Mesodermal cell (in vitro differentiated cells): ENCODE measurements around the gene NKX1-1.

Experiments used
- H3K27ac ChIP-seq: 2 replicates; pipeline ENCODE4 v1.7.0; 2013; ENCODE audit warnings: mild to moderate bottlenecking, low read depth, low read length, moderate library complexity; ENCODE audit not compliant: severe bottlenecking
- H3K36me3 ChIP-seq: 2 replicates; pipeline ENCODE4 v1.7.1; 2013; ENCODE audit warnings: mild to moderate bottlenecking, low read length, moderate library complexity; ENCODE audit not compliant: control insufficient read depth, insufficient read depth
- H3K4me1 ChIP-seq: one replicate; pipeline ENCODE4 v1.7.1; 2013; ENCODE audit warnings: mild to moderate bottlenecking, low read length; ENCODE audit not compliant: insufficient read depth, control insufficient read depth, poor library complexity, severe bottlenecking
- H3K4me3 ChIP-seq: 2 replicates; pipeline ENCODE4 v1.7.0; 2013; ENCODE audit warnings: low read length, control low read depth, mild to moderate bottlenecking; ENCODE audit not compliant: insufficient read depth, poor library complexity, severe bottlenecking; ENCODE audit errors: extremely low read depth
- H3K9me3 ChIP-seq: 2 replicates; pipeline ENCODE4 v1.7.1; 2013; ENCODE audit warnings: mild to moderate bottlenecking, low read length, moderate library complexity; ENCODE audit not compliant: control insufficient read depth
- WGBS, 2 experiments: methylation state at CpG; one replicate each; pipeline ENCODE4 v1.1.5; 2013; ENCODE audit warnings: missing lambda C conversion rate in 2 of 2; ENCODE audit not compliant: insufficient coverage in 2 of 2; 5-methylcytosine and 5-hydroxymethylcytosine counted together

The NKX1-1 gene

GRCh38 chr4:1403177-1403583 lies 3.1 kb downstream of the NKX1-1 start:
- Histone ChIP-seq H3K4me3 (no peak overlapping the region), H3K9me3 (no peaks in the 10 kb centered on the region), H3K36me3 (no peaks in the 10 kb centered on the region), H3K4me1 (peaks cover 2% of the 10 kb centered on the region), H3K27ac (no peak overlapping the region)
- 4 to 5% methylated on average over 42 to 49 of the region's 58 CpGs for WGBS, 2 experiments

- H3K27ac ChIP-seq = no peak overlapping the region
- H3K9me3 ChIP-seq = no peaks in the 10 kb centered on the region
- 5 to 8% methylated on average over 43 to 68 of the region's 69 CpGs for WGBS, 2 experiments
- H3K4me1 ChIP-seq = peaks cover 2% of the 10 kb centered on the region
- no peaks in the 10 kb centered on the region for H3K36me3 ChIP-seq
- no peak overlapping the region for H3K4me3 ChIP-seq
Observed at GRCh38 chr4:1402516-1403091, 3.6 kb downstream of the NKX1-1 start.

DNA sequence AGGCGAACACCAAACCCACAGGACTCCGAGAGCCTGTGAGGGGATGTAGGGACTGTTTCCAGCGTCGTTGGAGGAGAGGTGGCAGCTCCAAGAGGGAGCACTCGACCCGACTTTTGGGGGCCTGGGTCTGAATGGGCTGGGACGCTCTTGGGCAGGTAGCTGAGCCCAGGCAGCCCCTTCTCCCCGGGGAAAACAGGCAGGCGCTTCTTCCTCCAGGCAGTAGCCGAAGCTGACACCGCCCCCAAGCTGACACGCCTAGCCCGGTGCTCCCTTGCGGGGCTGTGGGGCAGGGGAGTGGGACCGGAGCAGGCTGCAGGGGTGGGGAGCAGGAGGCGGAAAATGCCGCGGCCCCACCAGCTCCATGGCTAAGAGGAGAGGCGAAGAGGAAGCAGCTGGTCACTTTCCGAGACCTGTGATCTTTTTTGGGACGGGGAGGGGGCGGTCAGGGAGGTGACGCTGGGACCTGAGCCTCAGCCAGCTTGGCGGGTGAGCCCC lies 4.2 kb downstream of the NKX1-1 start:
- Histone ChIP-seq H3K36me3 (no peaks in the 10 kb centered on the region), H3K27ac (no peak overlapping the region), H3K4me1 (peaks cover 2% of the 10 kb centered on the region), H3K9me3 (no peaks in the 10 kb centered on the region), H3K4me3 (no peak overlapping the region)
- 14 to 20% methylated on average over 19 of the region's 24 CpGs for WGBS, 2 experiments

GRCh38 chr4:1401409-1402020 lies 4.7 kb downstream of the NKX1-1 start:
- Histone ChIP-seq H3K36me3 (no peaks in the 10 kb centered on the region), H3K4me1 (peaks cover 2% of the 10 kb centered on the region), H3K9me3 (peaks cover under 1% of the 10 kb centered on the region), H3K4me3 (no peak overlapping the region), H3K27ac (no peak overlapping the region)
- 47 to 48% methylated on average over 14 to 16 of the region's 18 CpGs for WGBS, 2 experiments

DNA sequence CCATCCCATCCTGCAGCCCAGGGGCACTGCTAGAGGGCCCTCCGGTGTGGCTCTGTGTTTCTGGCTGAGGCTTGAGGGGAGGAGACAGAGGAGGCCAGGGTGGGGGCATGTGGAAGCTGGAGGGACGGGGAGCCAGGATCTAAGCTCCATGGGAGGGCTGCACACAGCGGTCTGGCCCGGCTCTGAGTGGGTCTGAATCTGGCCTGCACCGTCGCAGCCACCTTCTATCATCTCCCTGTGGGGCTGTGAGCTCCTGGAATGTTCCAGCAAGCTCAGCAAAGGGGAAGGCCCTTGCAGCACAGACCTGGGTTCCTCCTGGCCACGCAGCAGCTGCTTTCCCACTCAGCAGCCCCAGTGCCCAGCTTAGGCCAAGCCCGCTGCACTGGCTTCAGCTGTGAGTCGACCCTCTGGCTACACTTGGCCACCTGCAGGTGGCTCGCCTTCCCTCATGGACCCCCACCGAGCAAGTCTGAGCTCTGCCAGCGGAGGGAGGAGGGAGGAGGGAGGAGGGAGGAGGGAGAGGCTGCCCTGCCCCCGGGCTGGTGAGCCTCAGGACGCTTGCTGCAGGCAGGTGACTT lies 5.3 kb downstream of the NKX1-1 start:
- Histone ChIP-seq H3K9me3 (peaks cover 5% of the 10 kb centered on the region), H3K4me1 (peaks cover 2% of the 10 kb centered on the region), H3K27ac (no peak overlapping the region), H3K4me3 (no peak overlapping the region), H3K36me3 (no peaks in the 10 kb centered on the region)
- 45 to 54% methylated on average over 9 to 10 of the region's 14 CpGs for WGBS, 2 experiments

DNA sequence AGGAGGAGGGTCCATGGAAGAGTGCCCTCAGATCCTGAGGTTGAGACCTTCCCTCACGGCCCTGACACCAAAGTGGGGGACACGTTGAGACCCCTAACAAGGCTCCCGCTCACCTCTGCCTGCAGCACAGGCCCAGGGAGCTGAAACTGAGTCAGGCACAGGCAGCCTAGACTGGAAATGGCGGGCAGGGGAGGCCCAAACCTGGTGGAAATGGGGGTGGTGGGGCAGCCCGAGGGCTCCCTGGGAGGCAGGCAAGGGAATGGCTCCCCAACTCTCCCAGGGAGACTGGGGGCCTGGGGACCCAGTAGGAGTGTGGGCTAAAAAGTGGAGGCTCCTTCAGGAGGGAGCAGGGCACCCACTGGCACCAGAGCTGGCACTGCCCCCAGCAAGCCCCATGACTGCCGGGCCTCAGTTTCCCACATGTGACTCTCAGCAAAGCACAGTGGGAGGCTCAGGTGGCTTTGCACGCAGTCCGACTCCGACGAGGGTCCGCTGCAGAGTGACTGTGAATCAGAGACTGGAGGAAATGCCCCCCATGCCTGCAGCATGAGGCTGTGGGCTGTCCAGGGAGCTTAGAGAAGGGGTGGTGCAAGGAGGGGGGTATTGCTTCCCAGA lies 5.9 kb downstream of the NKX1-1 start:
- Histone ChIP-seq H3K4me1 (no peaks in the 10 kb centered on the region), H3K9me3 (peaks cover 5% of the 10 kb centered on the region)
- WGBS, 2 experiments = 88 to 94% methylated on average over 10 to 11 of the region's 11 CpGs

GRCh38 chr4:1399508-1400190 lies 6.6 kb downstream of the NKX1-1 start:
- no peaks in the 10 kb centered on the region for H3K36me3 ChIP-seq
- WGBS, 2 experiments = 70 to 71% methylated on average over 10 to 12 of the region's 15 CpGs

More for the DNA sequence above, 5.9 kb downstream of the NKX1-1 start:
- Histone ChIP-seq H3K4me3 (no peak overlapping the region), H3K36me3 (no peaks in the 10 kb centered on the region), H3K27ac (no peak overlapping the region)

DNA sequence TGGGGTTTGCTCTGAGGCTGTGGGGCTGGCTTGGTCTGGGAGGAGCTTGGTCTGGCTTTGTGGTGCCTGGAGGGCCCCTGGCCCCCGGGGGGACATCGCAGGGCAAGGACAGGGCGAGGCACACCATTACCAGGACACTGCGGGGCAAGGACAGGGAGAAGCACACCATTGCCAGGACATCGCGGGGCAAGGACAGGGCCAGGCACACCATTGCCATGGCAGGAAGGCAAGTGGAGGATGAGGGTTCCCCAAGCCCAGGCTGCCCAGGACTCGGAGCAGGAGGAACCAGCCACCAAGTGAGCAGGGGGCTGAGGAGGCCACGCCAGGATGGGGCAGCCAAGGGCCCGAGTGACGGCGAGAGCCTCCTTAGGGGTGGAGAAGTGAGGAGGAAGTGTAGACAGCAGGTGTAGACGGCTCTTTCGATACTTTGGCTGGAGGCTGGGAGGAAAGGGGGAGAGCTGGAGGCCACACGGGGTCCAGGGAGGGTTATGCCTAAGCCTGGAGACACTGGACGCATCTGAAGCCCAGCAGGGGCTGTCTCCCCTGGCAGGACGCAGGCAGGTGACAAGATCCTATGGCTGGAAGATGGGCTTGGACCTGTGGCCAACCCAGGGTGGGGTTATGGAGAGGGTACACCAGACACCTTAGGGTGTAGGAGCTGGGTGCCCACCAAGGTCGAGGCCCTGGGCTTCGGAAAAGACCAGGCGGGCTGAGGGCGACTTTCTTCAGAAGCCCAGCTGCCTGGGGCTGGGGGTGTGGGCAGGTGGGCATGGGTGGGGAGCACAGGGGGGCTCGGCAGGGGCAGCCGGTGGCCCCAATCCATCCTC lies 7.3 kb downstream of the NKX1-1 start:
- WGBS, 2 experiments = 91 to 93% methylated on average over 16 of the region's 22 CpGs
- Histone ChIP-seq H3K4me1 (no peaks in the 10 kb centered on the region), H3K9me3 (peaks cover 5% of the 10 kb centered on the region), H3K27ac (no peak overlapping the region), H3K4me3 (no peak overlapping the region), H3K36me3 (no peaks in the 10 kb centered on the region)

More at GRCh38 chr4:1399508-1400190, 6.6 kb downstream of the NKX1-1 start:
- Histone ChIP-seq H3K9me3 (peaks cover 5% of the 10 kb centered on the region), H3K4me1 (no peaks in the 10 kb centered on the region), H3K27ac (no peak overlapping the region), H3K4me3 (no peak overlapping the region)

- Histone ChIP-seq H3K4me3 (no peak overlapping the region), H3K27ac (no peak overlapping the region), H3K36me3 (peaks cover 7% of the 10 kb centered on the region), H3K4me1 (no peaks in the 10 kb centered on the region), H3K9me3 (peaks cover 5% of the 10 kb centered on the region)
- WGBS, 2 experiments = 89 to 93% methylated on average over 5 to 8 of the region's 11 CpGs
Observed at GRCh38 chr4:1396806-1397455, 9.3 kb downstream of the NKX1-1 start.
